8988T (cell line): Measurements from ENCODE around the gene EXD2.
"Not testable (repeated sequence)": the region's sequence is repeated elsewhere in the genome, so short reads cannot be mapped to it uniquely, and the experiment has no call there.

Source experiments
- DNase-seq: peaks from one replicate; pipeline ENCODE4 v3.0.0; 2011

The EXD2 gene

DNA sequence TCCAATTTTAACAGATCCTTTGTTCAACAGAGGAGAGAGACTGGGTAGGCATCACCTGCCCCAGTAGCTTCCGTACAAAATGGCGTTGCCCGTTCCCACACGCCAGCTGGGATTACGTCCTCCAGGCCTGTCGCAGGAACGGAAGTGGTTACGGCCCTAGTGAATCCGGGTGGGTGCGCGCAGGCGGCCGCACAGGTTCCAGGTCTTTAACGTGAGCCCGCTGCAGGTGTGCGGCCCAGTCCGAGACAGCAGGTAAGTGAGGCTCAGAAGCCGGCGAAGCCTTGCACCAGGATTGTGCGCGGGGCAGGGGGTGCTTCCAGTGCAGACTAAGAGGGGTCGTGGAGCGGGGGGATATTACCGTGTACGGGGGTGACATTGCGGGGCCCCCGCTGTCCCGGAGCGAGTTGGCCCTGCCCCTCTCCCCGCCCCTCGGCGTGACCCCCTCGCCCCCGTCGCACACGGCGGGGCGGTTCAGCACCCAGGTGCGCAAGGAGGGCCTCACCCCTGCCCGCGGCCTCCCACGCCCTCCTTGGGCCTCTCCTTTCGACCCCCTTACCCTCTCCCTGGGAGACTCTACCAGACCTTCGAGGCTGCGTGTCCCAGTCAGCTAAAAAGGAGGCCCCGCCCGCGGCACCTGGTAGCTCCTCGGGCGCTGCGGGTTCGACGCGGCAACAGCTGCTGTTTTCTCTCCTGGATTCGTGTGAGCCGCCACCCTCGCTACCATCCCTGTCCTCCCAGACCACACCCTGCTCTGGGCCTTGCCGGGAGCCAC lies at the start of gene EXD2:
Gene EXD2, plus strand, starts transcription at position 159 of the 772 bp plus-strand sequence. CDS start 17,973 bp downstream, outside the sequence.
- DNase-seq, result peak; percentile 84

GRCh38 chr14:69141550-69141949 lies 49.7 kb upstream of the EXD2 start:
- DNase-seq, result no peak

DNA sequence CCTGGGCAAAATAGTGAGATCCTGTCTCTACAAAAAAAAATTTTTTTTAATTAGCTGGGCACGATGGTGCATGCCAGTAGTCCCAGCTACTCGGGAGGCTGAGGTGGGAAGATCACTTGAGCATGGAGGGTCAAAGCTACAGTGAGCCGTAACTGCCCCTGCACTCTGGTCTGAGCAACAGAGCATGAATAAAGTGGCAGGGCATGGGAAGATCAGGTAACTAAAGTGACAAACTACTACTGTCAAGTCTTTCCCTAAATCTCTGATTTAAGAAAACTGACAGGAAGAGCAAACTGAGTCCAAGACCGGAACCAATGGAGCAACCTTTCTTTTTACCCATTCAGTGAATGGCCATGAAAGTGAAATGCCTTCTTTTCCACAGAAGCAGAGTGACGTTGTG lies 49.2 kb upstream of the EXD2 start:
- no peak for DNase-seq

DNA sequence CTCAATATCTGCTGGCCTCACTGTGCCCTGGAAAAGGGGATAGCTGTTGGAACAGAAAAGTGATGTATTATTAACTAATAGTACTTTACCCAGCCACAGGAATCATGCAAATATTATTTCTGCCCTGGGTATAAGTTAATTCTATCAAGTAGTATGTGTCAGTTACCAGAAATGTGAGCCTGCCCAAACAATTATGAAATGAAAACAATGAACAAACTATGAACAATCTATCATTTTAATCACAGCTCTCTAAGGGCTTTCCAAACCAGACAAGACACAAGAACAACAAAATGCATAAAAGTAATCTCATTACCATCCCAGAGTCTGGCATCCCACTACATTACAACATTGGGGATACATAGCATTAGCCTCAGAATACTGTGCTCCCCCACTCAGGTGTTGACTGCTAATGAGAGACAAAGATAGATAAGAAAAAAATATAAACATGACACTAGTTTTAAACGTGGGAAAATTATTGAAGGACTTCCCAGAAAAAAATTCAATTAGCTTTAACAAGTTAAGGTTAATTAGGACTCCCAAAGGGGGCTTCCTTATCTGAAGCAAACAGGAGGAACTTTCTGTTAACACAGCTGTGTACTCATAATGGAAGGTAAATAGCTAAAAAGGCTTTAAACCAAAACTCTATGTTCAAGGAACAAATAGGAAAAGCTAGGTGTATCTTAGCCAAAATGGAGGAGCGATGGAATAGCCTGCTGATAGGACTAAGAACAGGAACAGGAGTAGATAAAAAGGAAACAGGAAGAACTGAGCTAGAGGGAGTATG lies 41.6 kb upstream of the EXD2 start:
- DNase-seq, result no peak

GRCh38 chr14:69151458-69152180 lies 39.7 kb upstream of the EXD2 start:
- DNase-seq, result peak; percentile 77

GRCh38 chr14:69152181-69152901 lies 39.0 kb upstream of the EXD2 start:
- DNase-seq, result peak; percentile 21

- no peak for DNase-seq
Measured at GRCh38 chr14:69152902-69153151, 38.5 kb upstream of the EXD2 start, which contains the start of gene DCAF5. Gene DCAF5, minus strand, starts transcription at chr14:69153119. Its CDS starts 141 bp downstream, at chr14:69152978.

- peak; percentile 90 for DNase-seq
Measured at GRCh38 chr14:69153152-69153872, 38.0 kb upstream of the EXD2 start.

GRCh38 chr14:69153873-69154270 lies 37.4 kb upstream of the EXD2 start:
- DNase-seq, result no peak

- DNase-seq, result peak; percentile 51
Measured at GRCh38 chr14:69154779-69155178, 36.5 kb upstream of the EXD2 start.

GRCh38 chr14:69156224-69156623 lies 35.1 kb upstream of the EXD2 start:
- no peak for DNase-seq

- no peak for DNase-seq
Measured at GRCh38 chr14:69161590-69161989, 29.7 kb upstream of the EXD2 start.

- not testable (repeated sequence) for DNase-seq
Measured at GRCh38 chr14:69165787-69166186, 25.5 kb upstream of the EXD2 start.

GRCh38 chr14:69170839-69171238 lies 20.5 kb upstream of the EXD2 start:
- DNase-seq, result no peak

GRCh38 chr14:69171569-69171968 lies 19.7 kb upstream of the EXD2 start:
- no peak for DNase-seq

DNA sequence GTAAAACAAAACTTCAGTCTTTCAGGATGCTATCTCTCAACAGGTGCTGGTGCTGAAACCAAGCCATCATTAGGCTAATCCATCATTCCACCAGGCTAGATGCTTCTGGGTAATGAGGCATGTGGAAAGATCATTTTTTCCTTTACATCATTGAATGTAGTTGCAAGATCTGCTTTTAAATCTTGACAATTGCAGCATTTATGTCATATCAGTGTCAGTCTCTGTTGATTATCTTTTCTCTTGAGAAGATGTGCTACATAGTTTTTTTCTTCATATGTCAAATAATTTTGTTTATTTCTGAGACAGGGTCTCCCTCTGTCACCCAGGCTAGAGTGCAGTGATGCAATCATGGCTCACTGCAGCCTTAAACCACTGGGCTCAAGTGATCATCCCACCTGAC lies 16.2 kb upstream of the EXD2 start:
- no peak for DNase-seq

- no peak for DNase-seq
Measured at GRCh38 chr14:69181491-69181890, 9.8 kb upstream of the EXD2 start.

GRCh38 chr14:69182580-69182979 lies 8.7 kb upstream of the EXD2 start:
- DNase-seq, result not testable (repeated sequence)

GRCh38 chr14:69183735-69184134 lies 7.6 kb upstream of the EXD2 start:
- DNase-seq, result no peak

DNA sequence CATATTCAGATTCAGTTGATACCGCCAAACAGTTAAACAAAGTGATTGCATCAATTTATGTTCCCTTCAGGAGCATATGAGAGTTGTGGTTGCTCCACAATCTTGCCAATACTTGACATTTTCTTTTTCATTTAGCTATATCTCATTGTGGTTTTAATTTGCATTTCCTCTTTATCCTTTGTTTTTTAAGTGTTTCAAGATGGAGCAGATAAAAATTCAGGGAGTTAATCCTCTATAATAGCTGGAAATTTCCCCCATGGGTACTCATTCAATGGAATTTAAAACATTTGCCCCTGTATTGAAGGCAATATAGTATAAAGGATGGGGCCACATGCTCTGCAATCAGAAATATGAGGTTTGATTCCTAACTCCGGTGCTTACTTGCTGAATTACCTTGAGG lies 1.1 kb upstream of the EXD2 start:
- no peak for DNase-seq

DNA sequence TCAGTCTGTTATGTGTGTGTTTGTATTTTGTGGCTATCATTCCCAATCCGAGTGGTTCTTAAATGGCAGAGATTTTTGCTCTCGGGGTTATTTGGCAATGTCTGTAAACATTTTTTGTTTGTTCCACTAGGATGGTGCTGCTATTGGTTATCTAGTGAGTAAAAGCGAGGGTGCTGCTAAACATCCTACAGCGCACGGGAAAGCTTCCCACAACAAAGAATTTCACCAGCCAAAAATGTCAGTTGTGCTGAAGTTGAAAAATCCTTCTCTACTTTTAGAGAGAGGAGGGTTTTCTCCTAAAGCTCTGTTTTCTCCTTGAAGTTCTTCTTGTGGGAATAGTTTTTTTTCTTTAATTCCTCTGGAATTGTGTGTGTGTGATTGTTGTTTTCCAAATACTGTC lies 2.4 kb downstream of the EXD2 start:
- no peak for DNase-seq

- DNase-seq, result no peak
Measured at GRCh38 chr14:69199786-69200185, 8.5 kb downstream of the EXD2 start.
